A673 (cell line): ENCODE results near the gene SFXN5. TPM values are rescaled to one million over a fixed set of nuclear protein-coding genes. Genes with fewer than 3 reads are reported as not detected.

Experiments used
- BruUV-seq: library from RNA; stranded (reverse); fragments of 400-500 nt; replicated peaks from 2 replicates; lab custom pipeline; 2021; lab: Mats Ljungman, UMichigan
- CTCF ChIA-PET: fragments of 300-600 bp; sonication (Branson Sonifier 250); formaldehyde crosslinking; loops from one replicate; lab custom pipeline; 2022; ENCODE audit warnings: antibody characterized with exemption; lab: Charles Lee
- POLR2A ChIA-PET: fragments of 300-600 bp; sonication (Branson Sonifier 250); formaldehyde crosslinking; loops from one replicate; lab custom pipeline; 2022; ENCODE audit warnings: antibody characterized with exemption; ENCODE audit not compliant: low non-redundant PET; lab: Charles Lee
- DNase-seq: peaks from one replicate; pipeline ENCODE4 v3.0.0-alpha.2; 2015; ENCODE audit warnings: low spot score
- H3K27ac ChIP-seq: fragments of 200-600 bp; sonication (generic); 2 replicates; pipeline ENCODE4 v1.5.1; 2016; ENCODE audit warnings: mixed run types, low read depth, mild to moderate bottlenecking, mixed read lengths, antibody characterized with exemption, low read length; ENCODE audit not compliant: poor library complexity, severe bottlenecking
- H3K27me3 ChIP-seq: fragments of 200-600 bp; sonication (generic); replicated peaks from 2 replicates; pipeline ENCODE4 v1.6.1; 2017; ENCODE audit warnings: mixed run types, low read depth, mild to moderate bottlenecking, mixed read lengths, antibody characterized with exemption, low read length; ENCODE audit not compliant: insufficient read depth, poor library complexity
- H3K36me3 ChIP-seq: fragments of 200-600 bp; sonication (generic); 2 replicates; pipeline ENCODE4 v1.6.1; 2016; ENCODE audit warnings: mixed run types, mild to moderate bottlenecking, mixed read lengths, antibody characterized with exemption, low read length; ENCODE audit not compliant: insufficient read depth, poor library complexity, severe bottlenecking
- H3K4me1 ChIP-seq: fragments of 200-600 bp; sonication (generic); 2 replicates; pipeline ENCODE4 v1.6.1; 2017; ENCODE audit warnings: mixed run types, mild to moderate bottlenecking, mixed read lengths, antibody characterized with exemption, low read length; ENCODE audit not compliant: insufficient read depth, poor library complexity, severe bottlenecking
- H3K4me3 ChIP-seq: fragments of 200-600 bp; sonication (generic); 2 replicates; pipeline ENCODE4 v1.5.1; 2016; ENCODE audit warnings: low read depth, mixed run types, mild to moderate bottlenecking, mixed read lengths, low read length; ENCODE audit not compliant: poor library complexity, severe bottlenecking
- H3K9me3 ChIP-seq: fragments of 200-600 bp; sonication (generic); 2 replicates; pipeline ENCODE4 v1.6.1; 2016; ENCODE audit warnings: mixed run types, low read depth, mild to moderate bottlenecking, mixed read lengths, antibody characterized with exemption, low read length; ENCODE audit not compliant: poor library complexity, severe bottlenecking
- EZH2 ChIP-seq: fragments of 200-600 bp; sonication (generic); IDR thresholded peaks from 2 replicates; pipeline ENCODE4 v1.6.1; 2017; ENCODE audit warnings: borderline replicate concordance, low read depth, mild to moderate bottlenecking, mixed read lengths, antibody characterized with exemption, low read length; ENCODE audit not compliant: poor library complexity, severe bottlenecking
- intact Hi-C: fragments of 100-400 bp; cut with micrococcal nuclease; formaldehyde crosslinking; loops from one replicate; pipeline ENCODE4 v1.10.0; 2022; ENCODE audit not compliant: unreplicated experiment
- total RNA-seq: library from RNA; stranded (reverse); gene quantifications from 2 replicates; pipeline ENCODE4 v1.2.3, GENCODE V29; 2021
- TF ChIP-seq, protein P1 (sequence below): fragments of 300-800, 200-600 bp; sonication (generic); conservative IDR thresholded peaks from 2 replicates; pipeline ENCODE4 v1.5.1; 2017; ENCODE audit warnings: low read depth, mild to moderate bottlenecking, antibody characterized with exemption, low read length, moderate library complexity, mixed read lengths

SFXN5 gene
- total RNA-seq, 1 experiment from 2014 or later: 23.1 TPM

DNA sequence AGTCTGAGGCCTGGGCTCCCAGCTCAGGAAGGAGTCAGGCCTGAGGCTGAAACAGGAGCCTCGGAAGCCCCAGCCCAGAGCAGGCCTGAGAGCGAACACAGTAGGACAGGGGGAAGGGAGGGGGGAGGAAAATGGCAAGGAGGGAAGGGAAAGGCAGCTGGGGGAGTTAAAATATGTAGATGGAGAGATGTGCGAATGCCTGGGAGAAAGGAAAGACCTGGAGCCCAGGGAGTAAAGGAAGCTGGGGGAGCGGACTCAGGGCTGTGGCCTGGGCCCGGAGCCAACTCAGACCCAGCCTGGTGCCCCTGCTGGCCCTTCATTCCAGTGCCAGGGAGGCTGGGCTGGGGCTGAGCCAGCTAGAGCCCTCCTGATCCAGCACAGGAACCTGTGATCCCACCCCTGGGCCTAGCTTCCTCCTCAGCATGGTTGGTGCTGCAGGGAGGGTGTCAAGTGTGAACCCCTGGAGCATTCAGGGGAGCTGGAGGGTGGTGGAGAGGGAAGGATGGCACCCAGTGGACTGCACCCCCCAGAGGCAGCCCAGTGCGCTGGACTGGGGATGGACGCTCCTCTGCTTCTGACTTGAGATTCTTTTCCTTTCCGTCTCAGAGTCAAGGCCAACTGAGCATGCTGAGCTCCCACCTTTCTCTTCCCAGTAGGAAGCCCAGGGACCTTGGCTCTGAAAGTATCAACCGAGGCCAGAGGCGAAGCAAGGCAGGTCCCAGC lies 107.9 kb downstream of the SFXN5 start:
- Histone ChIP-seq H3K4me3 (no peak overlapping the region), H3K4me1 (no peaks in the 10 kb centered on the region), H3K36me3 (no peaks in the 10 kb centered on the region), H3K27me3 (no peaks in the 10 kb centered on the region), H3K9me3 (no peaks in the 10 kb centered on the region), H3K27ac (no peak overlapping the region)
- intact Hi-C loops: no loop called here
- no TSS peak for BruUV-seq
- ChIA-PET POLR2A (interaction anchor here (0.7 kb wide), 1 partner anchor 889 kb away, joined by 3 read pairs; no protein-coding TSS in a partner anchor), CTCF (no interaction called here)
- DNase-seq: no peak
- TF ChIP-seq EZH2: no peak
- TF ChIP-seq, protein P1, sequence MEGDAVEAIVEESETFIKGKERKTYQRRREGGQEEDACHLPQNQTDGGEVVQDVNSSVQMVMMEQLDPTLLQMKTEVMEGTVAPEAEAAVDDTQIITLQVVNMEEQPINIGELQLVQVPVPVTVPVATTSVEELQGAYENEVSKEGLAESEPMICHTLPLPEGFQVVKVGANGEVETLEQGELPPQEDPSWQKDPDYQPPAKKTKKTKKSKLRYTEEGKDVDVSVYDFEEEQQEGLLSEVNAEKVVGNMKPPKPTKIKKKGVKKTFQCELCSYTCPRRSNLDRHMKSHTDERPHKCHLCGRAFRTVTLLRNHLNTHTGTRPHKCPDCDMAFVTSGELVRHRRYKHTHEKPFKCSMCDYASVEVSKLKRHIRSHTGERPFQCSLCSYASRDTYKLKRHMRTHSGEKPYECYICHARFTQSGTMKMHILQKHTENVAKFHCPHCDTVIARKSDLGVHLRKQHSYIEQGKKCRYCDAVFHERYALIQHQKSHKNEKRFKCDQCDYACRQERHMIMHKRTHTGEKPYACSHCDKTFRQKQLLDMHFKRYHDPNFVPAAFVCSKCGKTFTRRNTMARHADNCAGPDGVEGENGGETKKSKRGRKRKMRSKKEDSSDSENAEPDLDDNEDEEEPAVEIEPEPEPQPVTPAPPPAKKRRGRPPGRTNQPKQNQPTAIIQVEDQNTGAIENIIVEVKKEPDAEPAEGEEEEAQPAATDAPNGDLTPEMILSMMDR: no peak

DNA sequence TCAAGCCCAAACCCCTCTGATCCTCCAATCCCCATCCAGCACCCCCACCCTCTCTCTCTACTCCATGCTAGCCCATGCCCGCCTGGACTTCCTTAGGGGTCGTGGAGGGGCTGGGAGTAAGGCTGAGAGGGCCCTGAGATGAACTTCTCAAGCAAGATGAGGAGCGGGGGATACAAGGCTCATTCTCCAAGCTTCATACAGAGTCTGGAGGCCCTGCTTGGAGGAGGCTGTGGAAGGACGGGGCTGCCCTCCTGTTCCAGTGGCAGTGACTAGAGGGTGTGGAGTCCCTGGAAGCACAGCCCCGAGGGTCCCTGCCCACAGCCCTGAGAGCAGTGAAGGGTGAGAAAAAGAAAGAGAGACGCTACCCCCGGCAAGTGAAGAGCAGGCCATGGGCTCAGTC lies 108.6 kb downstream of the SFXN5 start:
- no peaks in the 10 kb centered on the region for H3K9me3 ChIP-seq
- intact Hi-C loops: no loop called here
- TF ChIP-seq, protein P1: no peak
- no peak for TF ChIP-seq EZH2
- no peaks in the 10 kb centered on the region for H3K27me3 ChIP-seq
- no peaks in the 10 kb centered on the region for H3K36me3 ChIP-seq
- ChIA-PET CTCF (no interaction called here), POLR2A (no interaction called here)
- DNase-seq: no peak
- H3K4me3 ChIP-seq: no peak overlapping the region
- no TSS peak for BruUV-seq
- no peak overlapping the region for H3K27ac ChIP-seq
- H3K4me1 ChIP-seq: no peaks in the 10 kb centered on the region

DNA sequence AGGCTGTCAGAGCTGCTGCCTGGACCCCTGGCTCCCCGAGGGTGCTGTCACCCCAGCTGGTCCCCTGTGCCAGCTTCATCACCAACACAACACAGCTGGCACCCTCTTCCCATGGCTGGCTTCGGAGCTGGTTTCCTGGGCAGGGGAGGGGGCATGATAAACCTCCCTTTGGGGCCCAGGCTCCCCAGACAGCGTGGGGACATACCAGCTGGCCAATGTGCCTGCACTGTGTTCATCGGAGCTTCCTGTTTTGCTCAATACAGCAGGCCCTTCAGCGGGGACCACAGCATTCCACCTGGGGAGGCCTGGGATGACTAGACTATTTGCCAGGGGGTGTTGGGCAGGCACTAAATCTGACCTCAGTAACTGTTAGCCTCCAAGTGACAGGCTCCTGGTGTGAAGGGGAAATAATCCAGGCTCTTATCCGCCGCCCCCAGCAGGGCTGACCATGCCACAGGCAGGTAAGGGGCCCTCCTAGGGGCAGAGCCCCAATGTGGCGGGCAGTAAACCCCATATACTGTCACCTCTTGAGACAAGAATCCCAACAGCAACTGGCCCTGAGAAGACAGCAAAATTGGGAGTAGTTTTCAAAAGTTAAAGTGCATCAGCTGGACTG lies 109.6 kb downstream of the SFXN5 start:
- no peak for TF ChIP-seq EZH2
- TF ChIP-seq, protein P1: no peak
- Histone ChIP-seq H3K36me3 (no peaks in the 10 kb centered on the region), H3K27me3 (no peaks in the 10 kb centered on the region), H3K9me3 (no peaks in the 10 kb centered on the region), H3K27ac (no peak overlapping the region), H3K4me3 (no peak overlapping the region), H3K4me1 (no peaks in the 10 kb centered on the region)
- ChIA-PET POLR2A (no interaction called here), CTCF (no interaction called here)
- intact Hi-C loops: no loop called here
- DNase-seq: no peak
- no TSS peak for BruUV-seq
